Nucleus accumbens (tissue), 56 donors: ENCODE data around the gene KCNJ4.
A peak's percentile ranks its signal among the peaks of the same experiment; 100 is the strongest.

Experiments used
- DNase-seq, 56 donors: peaks; one replicate each; lab custom pipeline; 2025; lab: John Stamatoyannopoulos, UW

KCNJ4 gene

GRCh38 chr22:38435965-38436364 lies 19.0 kb downstream of the KCNJ4 start:
- no peak for DNase-seq

GRCh38 chr22:38435010-38435409 lies 20.0 kb downstream of the KCNJ4 start:
- no peak for DNase-seq

- no peak for DNase-seq
Observed at GRCh38 chr22:38433871-38434270, 21.1 kb downstream of the KCNJ4 start.

GRCh38 chr22:38432264-38432663 lies 22.7 kb downstream of the KCNJ4 start:
- no peak for DNase-seq

DNA sequence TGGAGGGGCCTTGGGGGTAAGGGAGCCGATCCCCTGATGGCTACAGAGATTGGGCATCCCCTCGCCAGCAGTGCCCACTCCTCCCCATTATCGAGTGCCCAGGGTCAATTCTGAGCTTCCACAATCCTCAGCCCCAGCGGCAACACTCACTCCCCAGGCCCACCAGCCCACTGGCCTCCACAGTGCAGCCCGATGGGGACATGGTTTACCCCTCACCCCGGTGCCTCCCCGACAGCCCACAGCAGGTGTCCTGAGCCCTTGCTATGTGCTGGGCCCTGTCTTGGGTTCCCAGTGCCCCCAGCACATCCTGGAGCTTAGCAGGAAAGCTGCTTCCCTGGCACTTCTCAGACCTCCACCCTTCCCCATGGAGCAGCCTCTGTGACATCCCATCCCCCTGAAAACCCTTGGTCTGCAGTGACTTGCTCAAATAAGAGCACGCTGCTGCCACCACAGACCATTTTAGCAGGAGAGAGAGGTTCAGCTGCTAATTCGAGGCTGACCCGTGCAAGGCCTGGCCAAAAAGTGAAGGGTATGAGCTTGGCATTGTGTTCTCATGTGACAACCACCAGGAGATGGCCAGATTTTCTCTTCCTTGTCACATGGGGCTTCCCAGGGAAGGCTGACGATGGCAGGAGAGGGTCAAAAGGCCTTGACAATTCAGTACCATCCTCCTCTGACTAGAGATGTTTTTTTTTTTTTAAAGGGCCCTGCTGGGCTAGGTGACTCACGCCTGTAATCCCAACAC lies 23.6 kb downstream of the KCNJ4 start:
- DNase-seq: no peak

DNA sequence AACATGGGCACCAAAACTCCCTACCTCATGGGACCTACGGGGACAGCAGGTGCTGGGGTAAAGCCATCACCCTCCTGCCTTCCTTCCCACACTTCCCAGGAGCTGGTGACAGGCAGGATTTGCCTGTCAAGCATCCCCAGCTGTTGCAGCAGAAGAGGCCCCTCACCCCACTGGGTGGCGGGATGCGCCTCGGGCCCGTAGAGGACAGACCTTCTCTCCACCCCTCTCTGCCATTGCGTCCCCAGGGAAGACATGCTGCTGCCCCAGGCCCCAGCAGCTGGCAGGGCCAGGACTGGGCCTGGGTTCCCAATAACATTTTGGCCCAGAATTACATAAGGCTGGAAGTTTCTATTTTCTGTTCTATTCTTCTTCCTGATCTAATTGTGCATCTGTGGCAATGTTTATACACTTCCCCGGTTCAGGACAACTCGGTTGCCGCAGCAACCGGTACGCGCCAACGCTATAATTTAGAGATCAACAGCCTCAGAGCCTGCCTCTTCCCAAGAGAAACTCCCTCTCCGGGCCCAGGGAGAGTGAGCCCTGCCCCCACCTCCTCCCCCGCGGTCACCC lies 25.4 kb downstream of the KCNJ4 start:
- DNase-seq: peak in 25 of 56 donors; percentile 14 to 72 (median 47)

- no peak for DNase-seq
Observed at GRCh38 chr22:38428714-38429113, 26.3 kb downstream of the KCNJ4 start.

- DNase-seq: no peak
Observed at GRCh38 chr22:38427940-38428339, 27.1 kb downstream of the KCNJ4 start.

- no peak for DNase-seq
Observed at GRCh38 chr22:38427465-38427864, 27.5 kb downstream of the KCNJ4 start.

DNA sequence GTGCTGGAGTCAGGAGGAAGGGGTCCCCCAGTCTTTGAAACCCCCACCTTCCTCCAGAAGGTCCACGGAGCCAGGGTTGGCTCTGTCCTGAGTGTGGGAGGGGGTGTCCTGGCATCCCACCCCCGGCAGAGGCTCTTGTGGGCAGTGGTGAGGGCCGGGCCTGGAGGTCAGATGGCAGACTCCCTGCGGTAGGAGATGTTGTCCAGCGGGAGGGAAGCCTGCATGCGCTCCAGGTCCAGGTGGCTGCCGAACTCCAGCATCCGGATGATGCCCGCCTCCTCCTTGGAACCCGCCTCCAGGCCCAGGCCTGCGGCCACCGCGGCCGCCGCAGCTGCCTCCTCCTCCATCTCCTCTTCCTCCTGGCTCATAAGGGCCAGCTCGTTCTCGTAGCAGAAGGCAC lies 28.4 kb downstream of the KCNJ4 start:
- no peak for DNase-seq

- no peak for DNase-seq
Observed at GRCh38 chr22:38424525-38425080, 30.4 kb downstream of the KCNJ4 start.

DNA sequence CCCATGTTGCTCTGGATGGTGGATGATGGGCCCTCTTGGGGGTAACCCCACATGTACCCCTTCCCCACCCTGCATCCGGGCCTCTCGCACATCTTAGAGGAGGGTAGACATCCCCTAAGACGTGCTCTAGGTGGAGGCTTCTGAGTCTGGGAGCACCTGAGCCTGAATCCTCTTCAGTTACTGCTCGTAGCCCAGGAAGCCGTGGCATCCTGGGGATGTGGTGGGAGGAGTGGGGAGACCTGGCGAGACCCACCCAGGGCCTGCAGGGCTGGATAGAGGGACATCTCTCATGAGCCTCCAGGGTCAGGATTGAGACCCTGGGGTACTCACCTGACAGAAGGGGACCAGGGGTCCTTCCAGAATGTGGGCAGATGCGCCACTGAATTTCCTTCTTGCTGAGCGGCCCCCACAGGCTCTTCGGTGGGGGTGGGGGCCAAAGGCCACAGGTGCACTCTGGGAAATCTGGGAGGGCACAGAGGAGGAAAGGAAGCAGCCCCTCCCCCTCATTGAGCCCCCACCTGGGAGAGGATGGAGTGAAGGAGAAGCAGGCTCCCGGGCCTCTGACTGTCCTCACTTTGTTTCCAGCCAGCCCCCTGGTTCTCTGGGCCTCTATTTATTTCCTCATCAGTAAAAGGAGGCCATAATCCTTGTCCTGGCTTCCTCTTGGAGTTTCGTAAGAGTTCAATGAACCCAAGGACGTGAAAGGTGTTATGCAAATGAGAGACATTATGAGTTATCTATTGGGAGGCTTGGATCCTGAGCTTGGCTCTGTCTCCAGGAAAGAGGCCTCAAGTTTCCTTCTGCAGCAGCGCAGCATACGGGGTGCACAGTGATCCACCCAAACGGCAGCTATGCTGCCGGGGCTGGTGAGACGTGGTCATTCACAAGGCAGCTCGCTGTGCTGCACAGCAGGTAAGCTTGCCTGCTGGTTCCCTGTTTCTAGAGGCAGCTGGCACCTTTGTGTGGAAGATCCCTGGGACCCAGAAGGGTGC lies 31.2 kb downstream of the KCNJ4 start:
- no peak for DNase-seq

GRCh38 chr22:38422611-38423511 lies 32.1 kb downstream of the KCNJ4 start:
- DNase-seq: peak in 41 of 56 donors; percentile 17 to 89 (median 58)

DNA sequence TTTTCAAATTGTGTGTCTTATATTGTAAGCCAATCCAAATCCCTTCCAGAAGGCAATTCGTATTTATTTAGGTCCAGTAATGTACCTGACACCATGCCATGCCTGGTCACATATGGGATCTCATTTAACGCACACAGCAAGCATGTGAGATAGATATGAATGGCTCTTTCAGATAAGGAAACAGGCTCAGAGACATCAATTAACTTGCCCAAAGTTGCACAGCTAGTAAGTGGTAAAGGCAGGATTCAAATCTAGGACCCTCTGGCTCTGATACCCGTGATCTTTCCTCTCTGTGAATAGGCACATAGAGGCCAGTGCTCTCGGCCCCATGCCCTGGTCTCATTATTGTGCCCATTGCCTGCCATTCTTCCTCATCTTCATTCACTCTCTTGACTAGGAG lies 34.3 kb downstream of the KCNJ4 start:
- no peak for DNase-seq

DNA sequence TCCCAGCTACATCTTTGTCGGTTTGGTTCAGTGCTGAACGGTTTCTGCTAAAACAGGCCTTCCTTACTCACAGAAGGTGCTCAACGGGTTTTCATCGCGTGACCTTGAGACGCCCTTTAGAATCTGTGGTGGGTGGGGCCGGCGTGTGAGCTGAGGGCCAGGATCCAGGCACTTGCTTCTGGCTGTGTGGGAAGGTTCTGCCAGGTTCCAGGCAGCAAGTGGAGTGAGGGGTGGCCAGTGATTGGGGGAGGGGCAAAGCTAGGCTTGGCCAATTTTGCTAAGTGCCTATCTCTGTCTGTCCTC lies 35.2 kb downstream of the KCNJ4 start:
- DNase-seq: no peak

DNA sequence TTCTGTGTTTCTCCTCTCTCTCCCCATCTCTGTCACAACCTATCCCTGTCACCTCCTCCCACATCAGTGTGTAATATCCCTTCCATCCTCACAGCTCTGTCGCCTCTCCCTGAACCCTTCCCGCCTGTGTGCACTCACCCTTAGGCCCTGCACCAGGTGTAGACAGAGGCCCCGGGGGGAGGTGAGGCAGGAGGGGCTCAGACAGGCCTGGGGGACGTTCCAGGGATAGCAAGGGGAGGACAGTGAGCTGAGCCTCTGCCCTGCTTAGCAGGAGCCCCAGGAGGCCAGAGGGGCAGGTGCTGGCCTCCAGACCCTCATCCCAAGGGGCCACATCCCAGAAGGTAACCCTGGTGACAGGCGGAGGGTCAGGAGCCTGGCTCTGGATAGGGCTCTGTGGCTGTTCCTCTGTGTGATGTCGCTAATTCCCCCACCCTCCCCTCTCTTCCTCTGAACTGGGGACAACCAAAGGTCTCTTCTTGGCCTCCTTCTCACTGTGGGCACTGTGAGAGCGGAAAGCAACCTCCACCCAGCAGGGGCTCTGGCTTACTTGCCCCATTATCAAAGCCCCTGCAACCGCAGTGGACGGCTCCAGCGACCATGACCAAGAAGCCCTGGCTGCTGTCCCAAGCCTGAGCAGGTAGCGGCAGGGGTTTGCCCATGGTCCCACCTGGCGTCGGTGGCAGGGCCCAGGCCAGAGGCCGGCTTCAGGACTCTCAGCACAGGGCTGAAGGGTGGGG lies 35.7 kb downstream of the KCNJ4 start:
- DNase-seq: no peak

GRCh38 chr22:38418589-38418988 lies 36.4 kb downstream of the KCNJ4 start:
- no peak for DNase-seq

DNA sequence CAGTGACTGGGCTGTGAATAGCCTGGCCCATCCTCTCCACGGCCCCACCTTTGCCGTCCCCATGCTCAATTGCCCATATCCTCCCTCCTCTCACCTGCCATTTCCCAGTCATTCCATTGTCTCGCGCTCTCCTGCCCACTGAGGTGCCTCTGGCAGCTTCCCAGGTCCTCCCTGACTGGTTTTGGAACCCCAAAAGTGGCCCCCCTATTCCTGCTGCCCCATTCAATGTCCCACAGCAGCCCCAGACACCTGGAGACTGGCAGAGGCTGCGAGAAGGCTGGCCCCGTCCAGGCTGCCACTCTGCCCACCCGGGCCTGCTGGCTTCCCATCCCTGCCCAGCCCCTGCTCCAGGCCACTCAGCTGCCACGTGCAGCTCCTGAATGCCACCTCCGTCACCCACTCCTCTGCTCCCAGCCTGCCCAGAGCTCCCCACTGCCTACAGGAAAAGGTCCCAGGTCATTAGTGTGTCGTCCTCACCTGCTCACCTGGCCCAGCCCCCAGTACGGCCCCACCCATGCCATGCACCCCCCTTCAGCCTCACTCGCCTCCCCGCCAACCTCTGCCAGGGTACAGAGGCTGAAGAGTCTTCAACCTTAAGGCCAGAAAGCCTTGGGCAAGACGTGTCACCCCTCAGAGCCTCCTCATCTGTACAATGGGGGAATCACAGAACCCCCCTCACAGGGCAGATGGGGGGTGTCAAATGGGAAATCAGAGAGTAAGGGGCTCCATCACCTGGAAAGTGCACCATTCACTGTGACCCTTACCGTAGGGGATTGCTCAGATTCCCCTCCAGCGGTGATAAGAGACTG lies 37.5 kb downstream of the KCNJ4 start:
- no peak for DNase-seq
